Parathyroid adenoma (tissue), 2 donors: ENCODE data around the gene PCIF1.
"Not testable (repeated sequence)": the region's sequence is repeated elsewhere in the genome, so short reads cannot be mapped to it uniquely, and the experiment has no call there.

Experiments
- H2AFZ ChIP-seq: fragments of 300-600 bp; sonication (generic); one replicate; pipeline ENCODE4 v1.7.0; 2017; ENCODE audit warnings: antibody characterized with exemption, mild to moderate bottlenecking
- H3K27ac ChIP-seq: fragments of 300-600 bp; sonication (generic); one replicate; pipeline ENCODE4 v1.7.0; 2017
- H3K27me3 ChIP-seq: fragments of 300-600 bp; sonication (generic); one replicate; pipeline ENCODE4 v1.7.0; 2017; ENCODE audit warnings: low read length; ENCODE audit not compliant: control insufficient read depth, insufficient read depth
- H3K36me3 ChIP-seq: fragments of 300-600 bp; sonication (generic); one replicate; pipeline ENCODE4 v1.7.0; 2017; ENCODE audit warnings: low read length; ENCODE audit not compliant: control insufficient read depth, insufficient read depth
- H3K4me1 ChIP-seq: fragments of 300-600 bp; sonication (generic); one replicate; pipeline ENCODE4 v1.7.0; 2017; ENCODE audit warnings: control low read depth
- H3K4me2 ChIP-seq: fragments of 300-600 bp; sonication (generic); one replicate; pipeline ENCODE4 v1.7.0; 2017; ENCODE audit warnings: low read length
- H3K4me3 ChIP-seq: fragments of 300-600 bp; sonication (generic); one replicate; pipeline ENCODE4 v1.7.0; 2017; ENCODE audit warnings: low read depth, low read length
- H3K79me2 ChIP-seq: fragments of 300-600 bp; sonication (generic); one replicate; pipeline ENCODE4 v1.7.0; 2017; ENCODE audit warnings: control low read depth
- H3K9ac ChIP-seq: fragments of 300-600 bp; sonication (generic); one replicate; pipeline ENCODE4 v1.7.0; 2017; ENCODE audit warnings: mild to moderate bottlenecking
- H3K9me3 ChIP-seq: fragments of 300-600 bp; sonication (generic); one replicate; pipeline ENCODE4 v1.7.0; 2017; ENCODE audit warnings: low read length; ENCODE audit not compliant: control insufficient read depth
- CTCF ChIP-seq: fragments of 300-600 bp; sonication (generic); IDR thresholded peaks from one replicate; pipeline ENCODE4 v1.7.0; 2017; ENCODE audit warnings: antibody characterized with exemption, mild to moderate bottlenecking
- donor health status: primary hyperparathyroidism.

PCIF1 gene

GRCh38 chr20:45951925-45952834, 17.7 kb downstream of the PCIF1 start:
- TF ChIP-seq CTCF = no peak
- no peaks in the 10 kb centered on the region for H3K9me3 ChIP-seq
- no peak overlapping the region for H3K4me3 ChIP-seq
- H3K4me2 ChIP-seq = no peak overlapping the region
- no peak overlapping the region for H2AFZ ChIP-seq
- no peaks in the 10 kb centered on the region for H3K4me1 ChIP-seq
- H3K27me3 ChIP-seq = no peaks in the 10 kb centered on the region
- no peaks in the 10 kb centered on the region for H3K79me2 ChIP-seq
- no peaks in the 10 kb centered on the region for H3K36me3 ChIP-seq
- H3K27ac ChIP-seq = no peak overlapping the region
- H3K9ac ChIP-seq = no peak overlapping the region

- Histone ChIP-seq H3K27ac (no peak overlapping the region), H3K79me2 (no peaks in the 10 kb centered on the region), H3K27me3 (no peaks in the 10 kb centered on the region), H2AFZ (no peak overlapping the region), H3K4me2 (no peak overlapping the region), H3K9me3 (no peaks in the 10 kb centered on the region), H3K4me1 (no peaks in the 10 kb centered on the region), H3K4me3 (no peak overlapping the region), H3K36me3 (no peaks in the 10 kb centered on the region), H3K9ac (no peak overlapping the region)
- no peak for TF ChIP-seq CTCF
These were observed 18.4 kb downstream of the PCIF1 start for GRCh38 chr20:45952861-45953260.

- Histone ChIP-seq H3K4me2 (no peak overlapping the region), H3K36me3 (no peaks in the 10 kb centered on the region), H3K79me2 (no peaks in the 10 kb centered on the region), H3K27ac (no peak overlapping the region), H3K9ac (no peak overlapping the region), H3K4me3 (no peak overlapping the region), H3K27me3 (no peaks in the 10 kb centered on the region), H3K9me3 (no peaks in the 10 kb centered on the region), H3K4me1 (no peaks in the 10 kb centered on the region), H2AFZ (no peak overlapping the region)
- TF ChIP-seq CTCF = no peak
These were observed 19.2 kb downstream of the PCIF1 start for GRCh38 chr20:45953672-45954071.

- H3K4me1 ChIP-seq = not testable (repeated sequence)
These were observed 21.8 kb downstream of the PCIF1 start for GRCh38 chr20:45956326-45956725.

DNA sequence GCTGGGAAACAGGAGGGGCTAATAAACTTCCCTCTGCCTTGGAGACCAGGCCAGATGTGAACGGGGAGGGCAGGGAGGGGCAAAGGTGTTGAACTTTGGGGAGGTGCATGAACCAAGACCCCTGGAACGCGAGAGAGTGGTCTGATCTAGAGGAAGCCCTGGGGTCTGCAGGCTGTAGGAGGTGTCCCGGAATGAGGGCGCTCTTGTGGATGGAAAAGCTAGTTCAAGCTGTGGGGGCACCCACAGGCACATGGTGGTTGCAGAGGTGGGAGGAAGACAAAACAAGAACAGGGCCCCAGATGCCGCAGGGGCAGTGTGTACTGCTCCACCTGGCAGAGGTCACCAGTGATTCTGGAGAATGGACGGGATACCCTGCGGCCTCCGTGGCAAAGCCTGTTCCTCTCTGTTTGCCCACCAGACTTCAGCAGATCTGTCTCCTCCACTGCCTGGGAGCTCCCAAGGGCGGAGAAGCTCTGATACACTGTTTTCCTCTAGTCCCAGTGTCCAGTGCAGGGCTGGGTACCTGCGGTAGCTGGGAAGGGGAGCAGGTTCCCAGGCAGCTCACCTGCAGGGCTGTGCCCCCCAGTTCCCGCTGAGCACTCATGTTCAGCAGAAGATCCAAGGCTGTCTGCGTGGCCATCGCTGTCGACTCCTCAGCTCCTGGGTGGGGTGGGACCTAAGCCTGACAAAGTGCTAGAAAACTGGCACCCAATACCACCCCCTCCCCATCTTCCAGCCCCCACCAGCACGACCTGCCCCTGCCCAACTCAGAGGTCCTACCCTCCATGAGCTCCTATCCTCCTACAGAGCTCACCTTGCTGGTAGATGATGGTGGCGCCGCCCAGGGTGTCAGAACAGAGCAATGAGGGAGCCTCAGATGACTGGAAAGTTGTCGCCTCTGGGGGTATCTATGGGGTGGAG, 22.8 kb downstream of the PCIF1 start:
- no peaks in the 10 kb centered on the region for H3K27me3 ChIP-seq
- no peaks in the 10 kb centered on the region for H3K9me3 ChIP-seq
- no peak overlapping the region for H3K27ac ChIP-seq
- H3K79me2 ChIP-seq = no peaks in the 10 kb centered on the region
- no peak overlapping the region for H3K9ac ChIP-seq
- H3K36me3 ChIP-seq = no peaks in the 10 kb centered on the region
- H2AFZ ChIP-seq = no peak overlapping the region
- no peak for TF ChIP-seq CTCF
- H3K4me1 ChIP-seq = no peaks in the 10 kb centered on the region
- H3K4me2 ChIP-seq = no peak overlapping the region
- H3K4me3 ChIP-seq = no peak overlapping the region

More at GRCh38 chr20:45956326-45956725, 21.8 kb downstream of the PCIF1 start:
- not testable (repeated sequence) for H3K79me2 ChIP-seq, H3K4me3 ChIP-seq, H3K4me2 ChIP-seq, H3K9ac ChIP-seq, H2AFZ ChIP-seq, H3K36me3 ChIP-seq, H3K27ac ChIP-seq, H3K9me3 ChIP-seq, H3K27me3 ChIP-seq
